Prostate gland (tissue), 2 donors: ENCODE results near the gene EME2. TPM values are rescaled to one million over a fixed set of nuclear protein-coding genes. Genes with fewer than 3 reads are reported as not detected.

Experiments used
- DNase-seq: peaks from one replicate; pipeline ENCODE4 v3.0.0-alpha.2; 2019; ENCODE audit warnings: low spot score
- H3K27ac ChIP-seq, 2 donors: fragments of 200-600 bp; sonication (generic); 2 replicates each; pipeline ENCODE4 v1.5.1; 2017 to 2019
- H3K27me3 ChIP-seq: fragments of 200-600 bp; sonication (generic); replicated peaks from 2 replicates; pipeline ENCODE4 v1.5.1; 2019; ENCODE audit not compliant: insufficient read depth
- H3K36me3 ChIP-seq, 2 donors: fragments of 200-600 bp; sonication (generic); 1 replicate in 1 of 2; 2 replicates in 1 of 2; pipeline versions ENCODE4 v1.5.1 to v1.8.1; 2017 to 2019
- H3K4me1 ChIP-seq: fragments of 200-600 bp; sonication (generic); replicated peaks from 2 replicates; pipeline ENCODE4 v1.5.1; 2019
- H3K4me3 ChIP-seq, 2 donors: fragments of 200-600 bp; sonication (generic); 2 replicates each; pipeline ENCODE4 v1.5.1; 2017 to 2019
- H3K9me3 ChIP-seq: fragments of 200-600 bp; sonication (generic); 2 replicates; pipeline ENCODE4 v1.5.1; 2017
- CTCF ChIP-seq, 4 experiments: fragments of 200-600 bp in 2 of 4; fragments of 450-650 bp in 2 of 4; sonication (generic) in 2 of 4; IDR thresholded peaks; 1 replicate in 3 of 4; 2 replicates in 1 of 4; pipeline ENCODE4 v1.5.1; 2016 to 2019; ENCODE audit warnings: antibody characterized with exemption in 4 of 4, mild to moderate bottlenecking in 2 of 4, moderate library complexity in 2 of 4
- POLR2A ChIP-seq: fragments of 450-650 bp; IDR thresholded peaks from one replicate; pipeline ENCODE4 v1.6.1; 2016; ENCODE audit warnings: antibody characterized with exemption, mild to moderate bottlenecking
- POLR2AphosphoS5 ChIP-seq: sonication (generic); formaldehyde crosslinking; IDR thresholded peaks from one replicate; pipeline ENCODE4 v1.6.1; 2017; ENCODE audit warnings: antibody characterized with exemption
- WGBS: methylation state at CpG from one replicate; pipeline ENCODE4 v1.1.5; 2018; 5-methylcytosine and 5-hydroxymethylcytosine counted together
- intact Hi-C: fragments of 100-400 bp; cut with DNase I; formaldehyde crosslinking; loops from one replicate; pipeline ENCODE4 v1.14.2; 2022
- total RNA-seq, 2 donors: library from RNA; depleted of rRNA; stranded (reverse); fragments of >200 nt; gene quantifications; one replicate each; pipeline ENCODE4 v1.1.0, GENCODE V29; 2016

The EME2 gene
- total RNA-seq, 2 donors from 2014 or later = 18.3 to 53.9 TPM

DNA sequence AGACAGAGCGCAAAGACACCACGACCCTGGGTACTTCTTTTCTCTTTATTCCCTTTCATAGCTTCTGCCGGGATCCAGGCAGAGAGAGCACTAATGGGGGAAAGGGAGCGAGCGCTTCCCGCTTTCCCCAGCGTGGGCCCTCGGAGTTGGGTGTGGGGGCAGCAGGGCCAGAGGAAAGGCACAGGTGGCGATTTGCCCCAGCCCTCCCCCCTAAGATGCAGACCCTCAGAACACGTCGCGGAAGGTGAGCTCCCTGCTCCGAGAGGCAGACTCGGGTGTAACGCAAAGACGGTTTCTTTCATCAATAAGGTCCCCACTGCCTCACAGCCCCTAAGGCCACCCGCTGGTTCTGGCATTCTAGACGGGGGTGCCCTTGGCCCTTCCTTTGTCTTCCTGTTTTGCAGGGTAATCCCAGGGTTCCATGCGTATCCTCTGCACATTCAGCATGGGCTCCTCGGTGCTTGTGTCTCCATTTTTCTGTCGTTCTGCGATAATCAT, 697 bp upstream of the EME2 start:
- Histone ChIP-seq H3K27ac (peak overlapping the region; percentile 84 to 96), H3K9me3 (no peaks in the 10 kb centered on the region), H3K4me3 (peak overlapping the region; percentile 83 to 86), H3K4me1 (peaks cover 14% of the 10 kb centered on the region), H3K27me3 (no peaks in the 10 kb centered on the region), H3K36me3 (peaks cover 2 to 24% of the 10 kb centered on the region in 2 donors)
- no peak for TF ChIP-seq POLR2A
- no peak for TF ChIP-seq POLR2AphosphoS5
- no peak for TF ChIP-seq CTCF (IDR thresholded peaks at IDR 0.05)
- WGBS = 13% methylated on average over 21 of the region's 22 CpGs
- DNase-seq = no peak
- intact Hi-C loops = no loop called here

GRCh38 chr16:1772908-1773702, 495 bp downstream of the EME2 start, which contains the start of gene MRPS34:
Gene MRPS34 (minus strand): TSS chr16:1773134. CDS start chr16:1773119, 15 bp downstream.
- intact Hi-C loops = no loop called here
- TF ChIP-seq POLR2AphosphoS5 (peak; percentile 86), POLR2A (peak; percentile 36), CTCF (IDR thresholded peaks at IDR 0.05) (peak; percentile 59 to 89 (median 84))
- H3K36me3 ChIP-seq = peaks cover 12 to 23% of the 10 kb centered on the region in 2 donors
- H3K27me3 ChIP-seq = no peaks in the 10 kb centered on the region
- H3K9me3 ChIP-seq = no peaks in the 10 kb centered on the region
- WGBS = under 1% methylated on average over 64 of the region's 108 CpGs
- H3K4me1 ChIP-seq = peaks cover 14% of the 10 kb centered on the region
- peak within 1 kb of the TSS; percentile 83 to 86 for H3K4me3 ChIP-seq
- H3K27ac ChIP-seq = peak within 1 kb of the TSS; percentile 91 to 96
- DNase-seq = peak; percentile 68

GRCh38 chr16:1773703-1774447, 1.3 kb downstream of the EME2 start:
- intact Hi-C loops = no loop called here
- WGBS = 14% methylated on average over 37 of the region's 45 CpGs
- Histone ChIP-seq H3K27me3 (no peaks in the 10 kb centered on the region), H3K27ac (peak overlapping the region; percentile 91 to 96), H3K4me3 (peak overlapping the region; percentile 83 to 86), H3K36me3 (peaks cover 12 to 24% of the 10 kb centered on the region in 2 donors), H3K4me1 (peaks cover 14% of the 10 kb centered on the region), H3K9me3 (no peaks in the 10 kb centered on the region)
- TF ChIP-seq POLR2AphosphoS5 (no peak), CTCF (IDR thresholded peaks at IDR 0.05) (no peak), POLR2A (no peak)
- DNase-seq = no peak

DNA sequence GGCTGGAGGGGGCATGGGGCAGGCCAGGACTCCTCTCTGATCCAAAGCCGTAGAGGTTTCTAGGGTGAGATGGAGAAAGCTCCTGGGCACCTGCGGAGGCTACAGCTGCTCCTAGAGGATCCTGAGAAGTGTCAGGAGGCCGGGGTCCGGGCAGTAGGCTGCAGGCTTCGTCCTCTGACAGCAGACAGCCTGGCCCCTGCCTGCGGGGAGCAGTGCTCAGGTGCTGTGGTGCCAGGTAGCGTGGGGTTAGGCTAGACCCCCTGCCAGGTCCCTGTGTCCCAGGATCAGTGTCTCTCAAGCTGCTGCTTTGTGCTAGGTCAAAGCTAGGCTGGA, 1.8 kb downstream of the EME2 start:
- peaks cover 12 to 24% of the 10 kb centered on the region in 2 donors for H3K36me3 ChIP-seq
- 83% methylated on average over 7 of the region's 7 CpGs for WGBS
- H3K4me3 ChIP-seq = peak overlapping the region; percentile 83 to 86
- intact Hi-C loops = no loop called here
- H3K27ac ChIP-seq = peak overlapping the region; percentile 91 to 96
- H3K27me3 ChIP-seq = no peaks in the 10 kb centered on the region
- peaks cover 14% of the 10 kb centered on the region for H3K4me1 ChIP-seq
- TF ChIP-seq POLR2A (no peak), CTCF (IDR thresholded peaks at IDR 0.05) (no peak), POLR2AphosphoS5 (no peak)
- DNase-seq = no peak
- no peaks in the 10 kb centered on the region for H3K9me3 ChIP-seq
